ENCODE data around the gene SIRPB2.
A peak's percentile ranks its signal among the peaks of the same experiment; 100 is the strongest.

Gene SIRPB2

DNA sequence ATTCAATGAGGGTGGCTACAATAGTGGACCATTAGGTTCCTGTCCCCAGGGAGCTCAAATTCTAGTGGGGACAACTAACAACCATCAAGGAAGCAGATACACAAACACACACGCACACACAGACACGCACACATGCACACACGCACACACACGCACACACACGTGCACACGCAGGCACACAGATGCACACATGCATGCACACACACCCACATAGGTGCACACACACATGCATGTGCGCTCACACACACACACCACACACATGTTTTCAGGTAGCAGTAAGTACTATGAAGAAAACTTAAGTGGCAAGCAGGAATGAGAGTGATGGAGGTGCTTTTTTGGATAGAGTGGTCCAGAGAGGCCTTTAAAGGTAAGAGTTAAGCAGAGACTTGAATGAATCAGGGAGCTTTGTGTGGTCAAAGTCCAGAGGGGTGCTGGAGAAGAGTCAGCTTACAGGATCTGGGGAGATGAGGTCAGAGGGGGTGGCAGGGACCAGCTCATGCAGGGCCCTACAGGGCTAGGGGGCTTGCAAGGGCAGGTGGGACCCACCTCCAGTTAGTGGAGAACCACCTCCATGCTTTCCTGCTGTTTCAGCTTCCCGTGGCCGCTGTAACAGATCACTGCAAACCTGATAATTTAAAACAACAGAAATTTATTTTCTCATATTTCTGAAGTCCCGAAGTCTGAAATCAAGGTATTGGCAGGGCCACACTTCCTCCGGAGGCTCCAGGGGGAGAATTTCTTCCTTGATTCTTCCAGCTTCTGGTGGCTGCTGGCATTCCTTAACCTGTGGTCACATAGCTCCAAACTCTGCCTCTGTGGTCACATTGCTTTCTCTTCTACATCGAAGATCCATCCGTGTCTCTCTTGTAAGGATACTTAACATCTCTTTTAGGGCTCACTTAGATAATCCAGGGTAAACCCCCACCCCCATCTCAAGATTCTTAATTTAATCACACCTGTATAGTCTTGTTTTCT, 17.7 kb downstream of the SIRPB2 start:
- DNase-seq (ENCODE audit: insufficient read length, low spot score) (no peak), FAIRE-seq (no peak)

DNA sequence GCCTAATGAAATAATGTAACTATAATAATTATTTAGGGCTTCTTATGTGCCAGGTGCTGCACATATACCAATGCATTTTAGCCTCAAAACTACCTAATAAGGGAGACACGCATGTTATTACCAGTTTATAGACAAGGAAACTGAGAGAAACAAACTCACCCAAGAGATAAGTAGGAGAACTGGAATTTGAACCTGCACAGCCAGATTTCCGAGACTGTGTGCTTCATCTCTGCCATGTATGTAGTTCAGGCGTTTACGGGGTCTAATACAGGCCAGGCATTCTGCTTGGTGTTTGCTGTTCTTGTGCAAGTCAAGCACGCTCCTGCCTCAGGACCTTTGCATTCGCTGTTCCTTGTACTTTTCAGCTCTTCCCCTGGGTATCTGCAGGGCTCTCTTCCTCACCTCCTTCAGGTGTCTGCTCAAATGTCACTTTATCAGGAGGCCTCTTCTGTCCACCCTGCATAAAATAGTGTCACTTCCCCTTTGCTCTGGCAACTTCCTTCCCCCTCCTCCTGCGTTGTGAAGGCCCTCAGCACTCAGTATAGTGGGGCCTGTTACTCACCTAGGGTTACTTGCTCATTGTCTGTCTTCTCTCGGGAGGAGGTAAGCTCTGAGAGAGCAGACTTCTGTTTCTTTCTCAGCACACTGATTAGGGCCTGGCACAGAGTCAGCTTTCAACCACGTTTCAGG, 18.5 kb downstream of the SIRPB2 start:
- no peak for FAIRE-seq
- DNase-seq (ENCODE audit: insufficient read length, low spot score): no peak

DNA sequence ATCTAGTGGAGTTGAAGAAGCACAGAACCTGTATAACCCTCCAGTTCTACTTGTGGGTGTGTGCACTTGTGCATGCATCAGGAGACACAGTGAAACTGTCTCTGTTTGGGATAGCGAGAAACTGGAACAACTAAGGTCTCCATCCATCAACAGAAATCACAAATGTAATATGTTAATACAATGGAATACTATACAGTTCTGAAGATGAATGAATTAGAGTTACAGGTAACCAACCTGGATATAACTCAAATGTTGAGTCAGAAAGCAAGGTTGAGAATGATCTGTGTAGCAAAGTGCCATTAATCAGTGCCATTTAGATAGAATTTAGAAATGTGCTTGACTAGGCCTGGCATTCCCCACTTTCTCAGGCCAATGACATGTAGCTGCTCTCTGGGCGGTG, 20.0 kb downstream of the SIRPB2 start:
- DNase-seq (ENCODE audit: insufficient read length, low spot score) (no peak), FAIRE-seq (no peak)

DNA sequence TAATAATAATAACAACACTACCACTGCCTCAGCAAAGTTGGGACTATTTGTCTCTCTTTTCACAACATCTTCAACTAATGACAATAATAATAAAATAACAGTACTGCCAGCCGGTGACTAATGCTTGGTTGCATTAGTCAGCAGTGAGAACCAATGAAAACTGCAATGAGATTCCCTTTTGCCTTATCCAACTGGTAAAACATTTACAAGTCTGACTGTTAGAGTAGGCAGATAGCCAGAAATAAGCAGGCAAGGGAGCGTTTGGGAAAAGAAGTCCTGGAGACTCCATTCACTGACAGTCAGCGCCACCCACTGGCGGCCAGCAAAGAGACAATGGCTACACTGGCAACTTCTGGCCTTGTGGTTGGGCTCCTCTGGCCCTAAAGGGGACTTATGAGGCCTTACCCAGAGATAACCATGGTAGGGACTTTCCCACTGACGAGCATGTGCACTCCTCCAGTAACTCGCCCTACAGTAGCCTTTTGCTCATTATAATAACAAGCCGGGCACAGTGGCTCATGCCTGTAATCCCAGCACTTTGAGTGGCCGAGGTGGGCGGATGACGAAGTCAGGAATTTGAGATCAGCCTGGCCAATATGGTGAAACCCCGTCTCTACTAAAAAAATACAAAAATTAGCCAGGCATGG, 21.2 kb downstream of the SIRPB2 start:
- DNase-seq (ENCODE audit: insufficient read length, low spot score): no peak
- no peak for FAIRE-seq

DNA sequence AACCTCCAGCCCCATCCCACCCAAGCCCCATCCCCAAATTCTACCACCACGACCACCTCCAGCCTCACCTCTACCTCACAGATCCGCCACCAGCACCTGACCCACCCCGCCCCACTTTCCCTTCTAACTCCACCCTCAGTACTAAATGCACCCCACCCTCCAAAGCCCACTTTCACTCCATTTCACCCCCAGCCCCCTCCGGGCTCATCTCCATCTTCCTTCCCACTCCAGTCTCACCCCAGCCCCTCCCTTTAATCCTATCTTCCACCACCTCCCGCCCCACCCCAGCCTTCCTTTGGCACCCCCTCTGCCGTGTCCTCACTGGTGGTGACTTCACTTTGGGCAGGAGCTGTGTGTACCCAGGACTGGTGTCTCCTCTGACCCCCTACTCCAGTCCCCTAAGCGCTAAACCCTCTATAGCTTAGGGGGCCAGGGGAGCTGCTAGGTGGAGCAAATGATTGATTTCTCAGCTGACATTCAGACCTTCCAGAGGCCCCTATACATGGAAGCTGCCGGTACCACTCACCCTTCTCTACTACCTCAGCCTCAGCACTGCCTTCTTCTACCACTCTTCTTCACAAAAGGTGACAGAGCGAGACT, 21.8 kb downstream of the SIRPB2 start:
- DNase-seq (ENCODE audit: insufficient read length, low spot score) (no peak), FAIRE-seq (no peak)

DNA sequence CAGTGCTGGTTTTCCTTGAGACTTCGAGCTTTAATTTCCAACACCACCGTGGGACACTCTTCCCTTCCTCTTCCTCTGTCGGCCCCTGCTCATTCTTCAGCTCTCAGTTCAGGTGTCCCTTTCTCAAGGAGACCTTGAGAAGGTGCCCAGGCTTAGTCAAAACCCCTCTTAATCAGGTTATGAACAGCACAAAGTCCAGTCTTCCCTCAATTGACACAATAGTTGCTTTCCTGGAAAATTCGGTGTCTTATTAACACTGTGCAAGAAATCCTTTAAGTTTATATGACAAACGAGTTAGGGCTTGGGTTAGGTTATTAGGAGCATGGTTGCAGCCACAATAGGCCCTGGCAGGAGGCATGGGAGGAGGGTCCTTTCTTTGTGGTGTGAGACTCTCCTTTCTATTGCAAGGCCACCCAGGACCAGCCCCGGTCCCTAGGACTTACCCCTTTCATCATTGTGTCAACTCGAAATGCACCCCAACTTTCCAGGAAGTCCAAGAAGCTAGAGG, 23.0 kb downstream of the SIRPB2 start:
- DNase-seq (ENCODE audit: insufficient read length, low spot score): no peak
- FAIRE-seq: no peak

DNA sequence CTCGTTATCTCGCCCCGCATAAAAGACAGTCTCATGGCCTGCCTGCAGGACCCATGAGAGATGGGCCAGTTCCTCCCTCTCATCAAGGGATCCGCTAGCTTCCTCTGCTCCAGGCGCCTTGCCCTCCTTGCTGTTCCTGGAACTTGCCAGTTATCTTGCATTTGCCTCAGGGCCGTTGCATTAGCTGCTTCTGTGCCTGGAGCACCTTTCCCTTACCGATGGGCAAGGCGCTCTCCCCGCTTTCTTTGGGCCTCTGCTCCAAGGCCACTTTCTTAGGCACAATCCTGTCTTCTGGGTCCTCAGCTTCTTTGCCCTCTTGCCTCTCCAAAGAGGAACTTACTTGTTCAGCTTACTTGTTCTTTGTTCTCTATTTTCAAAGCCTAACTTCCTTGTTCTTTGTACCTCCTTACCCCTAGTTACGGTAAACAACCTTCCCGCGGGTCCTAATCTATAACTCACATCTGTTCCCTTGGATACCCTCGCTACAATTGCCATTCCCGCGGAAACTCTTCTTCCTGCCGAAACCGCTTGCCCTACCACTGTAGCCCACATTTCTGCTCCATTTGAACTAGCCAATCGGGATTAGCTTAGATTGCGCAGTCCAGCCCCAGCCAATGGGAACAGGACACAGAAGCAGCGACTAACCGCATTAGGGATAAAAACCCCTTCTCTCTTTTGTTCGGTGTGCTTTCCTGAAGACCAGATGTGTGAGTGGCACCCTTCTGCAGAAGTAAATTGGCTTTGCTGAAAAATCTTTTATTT, 23.7 kb downstream of the SIRPB2 start:
- DNase-seq (ENCODE audit: insufficient read length, low spot score): no peak
- FAIRE-seq: no peak

DNA sequence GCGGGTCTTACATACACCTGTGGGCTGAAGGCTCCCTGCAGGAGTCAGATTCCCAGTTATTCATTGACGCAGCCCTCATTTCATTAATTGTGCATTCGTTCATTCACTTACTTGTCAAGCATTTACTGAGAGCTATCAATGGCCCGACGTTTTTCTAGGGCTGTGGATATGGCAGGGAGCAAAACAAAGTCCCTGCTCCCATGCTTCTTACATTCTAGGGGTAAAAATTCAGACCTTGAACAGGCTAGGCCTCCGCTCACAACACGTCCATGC, 24.2 kb downstream of the SIRPB2 start:
- FAIRE-seq: no peak

DNA sequence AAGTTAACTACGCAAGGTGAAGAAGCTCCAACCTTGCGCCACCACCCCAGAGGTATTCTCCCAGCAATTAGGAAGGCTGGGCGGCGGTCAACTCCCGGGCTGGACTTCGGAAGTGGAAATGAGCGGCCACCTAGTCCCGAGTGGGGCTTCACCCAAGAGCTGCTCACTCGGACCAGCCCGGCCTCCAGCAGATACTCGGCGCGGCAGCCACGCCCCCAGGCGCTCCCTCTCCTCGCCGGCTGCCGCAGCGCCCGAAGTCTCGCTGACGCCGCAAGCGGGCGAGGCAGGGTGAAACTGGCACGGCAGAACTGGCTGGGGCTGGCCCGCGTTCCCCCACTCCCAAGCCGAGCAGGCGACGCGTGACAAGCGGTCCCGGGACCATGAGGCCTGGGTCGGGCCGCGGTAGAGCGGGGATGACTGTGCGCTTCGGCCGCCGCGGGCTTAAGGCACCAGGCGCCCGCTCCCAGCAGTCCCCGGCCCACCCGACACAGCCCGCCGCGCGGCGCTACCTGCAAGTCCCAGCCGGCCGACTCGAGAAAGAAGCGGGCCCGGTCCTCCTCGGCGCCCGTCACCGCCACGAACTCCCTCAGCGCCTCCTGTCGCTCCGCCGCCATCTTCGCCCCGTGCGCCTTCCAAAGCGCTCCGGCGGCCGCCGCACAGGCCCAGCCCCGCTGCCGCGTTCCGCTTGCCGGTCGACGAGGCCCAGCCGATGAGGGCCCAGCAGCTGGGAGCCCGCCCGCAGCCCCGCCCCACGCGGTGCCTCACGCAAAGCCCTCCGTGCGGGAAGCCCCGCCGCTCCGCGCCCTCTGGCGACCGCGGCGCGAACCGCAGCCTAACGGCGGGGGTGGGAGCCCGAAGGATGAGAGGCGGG, 24.8 kb downstream of the SIRPB2 start, which contains the start of gene NSFL1C:
TSS of gene NSFL1C (minus strand) at position 639 of the 871 bp plus-strand sequence. CDS start at position 614, 25 bp downstream.
- FAIRE-seq: peak; percentile 91
- peak; percentile 93 for DNase-seq (ENCODE audit: insufficient read length, low spot score)

More for the DNA sequence above, 24.2 kb downstream of the SIRPB2 start:
- DNase-seq (ENCODE audit: insufficient read length, low spot score): no peak

DNA sequence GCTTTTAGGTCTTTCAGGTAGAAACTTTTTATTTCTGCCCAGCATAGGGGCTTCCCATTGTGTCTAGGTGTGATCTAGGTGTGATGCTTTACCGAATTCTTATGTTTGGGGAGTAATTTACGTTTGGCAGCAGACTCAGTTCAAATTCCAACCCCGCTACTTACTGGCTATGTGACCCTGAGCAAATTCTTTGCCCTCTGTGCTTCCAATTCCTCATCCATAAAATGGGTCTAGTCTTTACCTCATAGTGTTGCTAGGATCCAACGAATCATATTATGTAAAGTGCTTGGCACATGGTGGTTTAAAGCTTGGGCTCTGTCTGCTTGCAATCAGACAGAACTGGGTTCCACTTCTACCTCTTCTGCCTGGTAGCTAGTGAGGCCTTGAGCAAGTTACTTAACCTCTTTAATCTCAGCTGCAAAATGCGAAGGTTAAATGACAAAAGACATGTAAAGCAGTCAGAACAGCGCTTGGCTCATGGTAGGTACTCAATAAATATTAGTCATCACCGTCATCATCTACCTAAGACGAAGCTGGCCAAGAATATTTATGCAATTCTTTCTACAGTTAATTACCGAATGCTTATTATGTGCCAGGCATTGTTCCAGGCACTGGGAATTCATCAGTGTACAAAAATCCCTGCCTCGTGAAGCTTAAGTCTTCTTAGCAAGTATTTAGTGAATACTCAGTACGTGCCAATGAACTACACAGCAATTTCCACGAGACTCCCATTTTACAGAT, 25.6 kb downstream of the SIRPB2 start:
- FAIRE-seq (no peak), DNase-seq (ENCODE audit: insufficient read length, low spot score) (no peak)

DNA sequence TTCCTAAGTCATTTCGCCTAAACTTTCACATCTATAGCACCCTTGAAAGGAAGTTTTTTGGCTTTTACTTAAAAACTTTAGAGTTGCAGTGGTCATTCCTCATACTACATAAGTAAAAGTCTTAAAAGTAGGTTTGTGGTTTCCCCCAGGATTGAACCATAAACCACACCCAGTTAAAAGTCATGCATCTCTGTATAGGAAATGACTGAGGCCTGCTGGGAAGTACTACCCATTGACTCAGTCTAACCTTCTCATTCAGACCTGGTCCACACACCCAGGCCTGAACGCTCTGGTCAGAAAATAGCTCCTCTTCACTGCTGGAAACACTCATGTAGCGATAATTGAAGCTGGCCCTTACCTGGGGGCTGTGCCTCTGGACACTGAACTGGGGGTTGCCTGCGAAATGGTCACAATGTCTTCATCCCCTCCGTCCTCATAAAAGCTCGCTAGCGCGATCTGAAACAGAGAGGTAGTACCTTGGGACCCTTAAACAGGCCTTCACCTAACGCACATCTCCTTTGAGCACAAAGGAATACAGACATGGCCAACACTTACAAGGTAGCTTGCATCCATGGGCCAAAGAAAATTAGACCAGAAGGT, 27.1 kb downstream of the SIRPB2 start:
- FAIRE-seq (no peak), DNase-seq (ENCODE audit: insufficient read length, low spot score) (no peak)

DNA sequence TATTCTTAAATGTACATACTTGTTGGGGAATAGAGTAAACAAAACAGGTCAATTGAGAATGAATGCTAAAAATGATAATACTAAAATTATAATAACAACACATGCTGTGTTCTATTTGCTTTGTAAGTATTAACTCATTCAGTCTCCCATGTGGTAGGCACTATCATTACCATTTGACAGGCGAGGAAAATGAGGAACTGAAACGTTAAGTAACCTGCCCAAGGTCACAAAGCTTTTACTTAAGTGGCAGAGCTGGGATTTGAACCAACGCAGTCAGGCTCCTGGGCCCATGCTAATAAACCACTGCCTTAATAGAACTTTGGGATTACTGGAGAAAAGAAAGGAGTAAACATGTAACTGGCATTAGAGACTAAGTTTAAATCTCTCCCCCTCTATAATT, 28.4 kb downstream of the SIRPB2 start:
- FAIRE-seq: no peak

DNA sequence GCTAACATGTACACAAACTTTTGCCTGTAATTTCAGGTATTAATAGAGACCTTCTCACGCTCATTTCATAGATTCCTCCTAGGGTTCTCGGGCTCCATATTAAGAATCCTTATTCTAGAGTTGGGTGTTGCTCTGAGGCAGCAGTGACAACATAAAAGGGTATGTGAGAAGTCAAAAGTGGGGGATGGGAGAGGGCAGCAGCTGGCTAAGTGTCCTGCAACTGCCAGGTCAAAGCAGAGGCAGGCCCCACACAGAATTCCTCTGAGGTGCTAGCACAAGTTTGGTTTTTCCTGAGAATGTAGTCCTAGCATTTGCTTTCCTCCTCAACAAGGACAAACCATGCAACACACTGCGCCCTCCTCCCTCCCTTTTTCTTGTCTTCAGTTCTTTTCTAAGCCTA, 29.2 kb downstream of the SIRPB2 start:
- no peak for DNase-seq (ENCODE audit: insufficient read length, low spot score)
- no peak for FAIRE-seq

More for the DNA sequence above, 28.4 kb downstream of the SIRPB2 start:
- no peak for DNase-seq (ENCODE audit: insufficient read length, low spot score)

DNA sequence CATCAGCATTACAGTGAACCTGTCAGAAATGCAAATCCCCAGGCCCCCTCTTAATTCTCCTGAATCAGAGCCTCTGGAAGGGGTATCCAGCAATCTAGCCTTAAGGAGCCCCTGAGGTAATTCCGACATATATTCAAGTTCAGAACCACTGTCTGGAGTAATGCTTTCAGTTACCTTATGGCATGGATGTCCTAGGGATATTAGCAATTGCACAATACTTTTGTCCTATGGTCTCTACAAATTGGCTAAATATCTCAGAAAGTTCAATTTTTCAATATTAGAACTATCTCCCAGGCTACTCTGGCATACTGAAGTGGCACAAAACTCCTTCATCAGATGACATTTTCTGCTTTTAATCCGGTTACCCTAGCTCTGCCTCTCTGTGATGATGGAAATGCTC, 30.9 kb downstream of the SIRPB2 start:
- DNase-seq (ENCODE audit: insufficient read length, low spot score) (no peak), FAIRE-seq (no peak)

DNA sequence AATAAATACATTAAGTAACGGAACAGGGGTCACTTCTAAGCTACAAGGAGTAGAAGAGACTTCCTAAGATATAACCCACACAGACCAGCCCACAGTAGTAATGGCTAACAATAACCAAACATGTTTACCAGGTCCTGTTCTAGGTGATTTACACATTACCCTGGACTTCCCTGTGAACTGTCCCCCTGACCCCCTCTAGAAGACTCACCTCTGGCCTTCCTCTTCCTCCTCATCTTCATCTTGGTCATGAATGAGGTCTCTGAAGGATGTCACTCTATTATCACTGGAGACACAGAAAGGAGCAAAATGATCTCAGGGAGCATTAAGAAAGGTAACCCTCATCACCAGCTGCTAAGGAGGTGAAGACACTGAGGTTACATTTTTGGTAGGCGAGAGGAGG, 33.2 kb downstream of the SIRPB2 start:
- DNase-seq (ENCODE audit: insufficient read length, low spot score): no peak
- no peak for FAIRE-seq

DNA sequence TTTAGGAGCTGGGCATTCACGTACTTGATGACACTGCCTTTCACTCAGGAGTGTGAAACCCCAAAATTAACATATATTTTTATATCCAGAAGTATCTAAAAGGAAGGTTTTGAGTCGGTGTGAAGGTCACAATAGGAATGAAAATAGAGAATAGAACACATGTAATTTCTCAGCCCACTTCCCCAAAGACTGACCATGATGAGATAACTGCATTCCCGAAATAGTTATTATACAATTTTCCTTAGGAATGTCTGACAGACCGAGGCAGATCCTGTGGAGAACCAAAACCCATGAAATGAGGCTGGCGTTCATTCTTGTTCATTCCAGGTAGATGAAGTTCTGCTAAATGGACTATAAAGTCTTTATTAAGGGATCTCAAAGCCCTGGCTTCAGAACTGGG, 34.9 kb downstream of the SIRPB2 start:
- no peak for FAIRE-seq
- DNase-seq (ENCODE audit: insufficient read length, low spot score): no peak

DNA sequence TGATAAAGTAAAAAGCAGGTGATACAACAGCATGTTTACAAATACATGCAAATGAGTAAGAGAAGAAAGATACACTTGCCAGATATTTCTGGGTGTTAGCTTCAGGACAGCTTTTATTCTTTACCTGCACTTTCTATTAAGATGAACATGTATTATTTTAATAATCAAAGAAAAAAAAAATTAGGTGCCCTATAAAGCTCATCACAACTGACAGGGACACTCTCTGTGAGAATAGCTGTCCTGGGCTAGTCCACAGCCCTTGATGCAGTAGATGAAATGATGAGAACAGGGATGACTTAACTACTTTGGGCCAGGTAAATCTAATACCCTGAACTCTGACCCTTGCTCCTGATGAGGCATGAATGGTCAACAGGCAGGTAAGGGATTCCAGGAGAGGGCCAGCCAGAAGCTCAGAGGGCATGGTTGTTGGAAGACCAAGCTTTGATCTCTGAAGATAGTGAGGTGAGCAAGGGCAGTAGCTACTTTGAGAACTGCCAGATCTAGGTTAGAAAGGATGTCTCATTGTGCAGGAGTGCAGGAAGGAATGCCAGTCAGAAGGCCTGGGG, 40.2 kb downstream of the SIRPB2 start:
- DNase-seq (ENCODE audit: insufficient read length, low spot score) (no peak), FAIRE-seq (no peak)

DNA sequence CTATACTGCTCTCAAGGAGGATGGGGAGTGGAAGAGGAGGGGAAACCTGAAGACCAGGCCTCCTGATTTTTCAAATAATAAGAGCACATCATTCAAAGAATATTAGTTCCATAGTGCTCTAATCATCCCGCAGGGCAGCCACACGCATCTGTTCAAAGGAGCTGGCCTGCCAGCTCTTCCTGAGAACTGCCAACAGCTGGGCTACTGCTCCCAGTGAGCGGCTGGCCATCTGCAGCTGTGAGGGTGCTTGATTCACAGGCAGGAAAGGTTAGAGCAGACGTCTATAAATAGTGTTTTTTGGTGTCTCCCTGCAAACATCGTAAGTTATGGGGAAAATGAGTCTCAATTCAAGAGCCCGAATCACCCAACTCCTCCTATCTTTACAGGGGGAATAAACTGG, 41.9 kb downstream of the SIRPB2 start:
- DNase-seq (ENCODE audit: insufficient read length, low spot score) (no peak), FAIRE-seq (no peak)
